Hematopoietic multipotent progenitor cell (in vitro differentiated cells): ENCODE data around the gene GIGYF2. TPM values are rescaled to one million over a fixed set of nuclear protein-coding genes. Genes with fewer than 3 reads are reported as not detected.
A peak's percentile ranks its signal among the peaks of the same experiment; 100 is the strongest.
"Not testable (repeated sequence)": the region's sequence is repeated elsewhere in the genome, so short reads cannot be mapped to it uniquely, and the experiment has no call there.

Source experiments
- DNase-seq, 3 donors: peaks; one replicate each; pipeline ENCODE4 v3.0.0-alpha.2; 2011 to 2015; ENCODE audit warnings: low read depth in 2 of 3, low spot score in 2 of 3
- total RNA-seq: library from RNA; depleted of rRNA; stranded (reverse); fragments of >200 nt; gene quantifications from one replicate; pipeline ENCODE4 v1.2.3, GENCODE V29; 2012

The GIGYF2 gene, protein sequence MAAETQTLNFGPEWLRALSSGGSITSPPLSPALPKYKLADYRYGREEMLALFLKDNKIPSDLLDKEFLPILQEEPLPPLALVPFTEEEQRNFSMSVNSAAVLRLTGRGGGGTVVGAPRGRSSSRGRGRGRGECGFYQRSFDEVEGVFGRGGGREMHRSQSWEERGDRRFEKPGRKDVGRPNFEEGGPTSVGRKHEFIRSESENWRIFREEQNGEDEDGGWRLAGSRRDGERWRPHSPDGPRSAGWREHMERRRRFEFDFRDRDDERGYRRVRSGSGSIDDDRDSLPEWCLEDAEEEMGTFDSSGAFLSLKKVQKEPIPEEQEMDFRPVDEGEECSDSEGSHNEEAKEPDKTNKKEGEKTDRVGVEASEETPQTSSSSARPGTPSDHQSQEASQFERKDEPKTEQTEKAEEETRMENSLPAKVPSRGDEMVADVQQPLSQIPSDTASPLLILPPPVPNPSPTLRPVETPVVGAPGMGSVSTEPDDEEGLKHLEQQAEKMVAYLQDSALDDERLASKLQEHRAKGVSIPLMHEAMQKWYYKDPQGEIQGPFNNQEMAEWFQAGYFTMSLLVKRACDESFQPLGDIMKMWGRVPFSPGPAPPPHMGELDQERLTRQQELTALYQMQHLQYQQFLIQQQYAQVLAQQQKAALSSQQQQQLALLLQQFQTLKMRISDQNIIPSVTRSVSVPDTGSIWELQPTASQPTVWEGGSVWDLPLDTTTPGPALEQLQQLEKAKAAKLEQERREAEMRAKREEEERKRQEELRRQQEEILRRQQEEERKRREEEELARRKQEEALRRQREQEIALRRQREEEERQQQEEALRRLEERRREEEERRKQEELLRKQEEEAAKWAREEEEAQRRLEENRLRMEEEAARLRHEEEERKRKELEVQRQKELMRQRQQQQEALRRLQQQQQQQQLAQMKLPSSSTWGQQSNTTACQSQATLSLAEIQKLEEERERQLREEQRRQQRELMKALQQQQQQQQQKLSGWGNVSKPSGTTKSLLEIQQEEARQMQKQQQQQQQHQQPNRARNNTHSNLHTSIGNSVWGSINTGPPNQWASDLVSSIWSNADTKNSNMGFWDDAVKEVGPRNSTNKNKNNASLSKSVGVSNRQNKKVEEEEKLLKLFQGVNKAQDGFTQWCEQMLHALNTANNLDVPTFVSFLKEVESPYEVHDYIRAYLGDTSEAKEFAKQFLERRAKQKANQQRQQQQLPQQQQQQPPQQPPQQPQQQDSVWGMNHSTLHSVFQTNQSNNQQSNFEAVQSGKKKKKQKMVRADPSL (N-terminal part only)
- 60.6 TPM for total RNA-seq

- peak; percentile 78 to 93 (median 93) for DNase-seq
Measured at GRCh38 chr2:232697059-232697806, at the start of gene GIGYF2. Gene GIGYF2 (plus strand): TSS chr2:232697331. CDS start chr2:232735198, 37,867 bp downstream.

DNA sequence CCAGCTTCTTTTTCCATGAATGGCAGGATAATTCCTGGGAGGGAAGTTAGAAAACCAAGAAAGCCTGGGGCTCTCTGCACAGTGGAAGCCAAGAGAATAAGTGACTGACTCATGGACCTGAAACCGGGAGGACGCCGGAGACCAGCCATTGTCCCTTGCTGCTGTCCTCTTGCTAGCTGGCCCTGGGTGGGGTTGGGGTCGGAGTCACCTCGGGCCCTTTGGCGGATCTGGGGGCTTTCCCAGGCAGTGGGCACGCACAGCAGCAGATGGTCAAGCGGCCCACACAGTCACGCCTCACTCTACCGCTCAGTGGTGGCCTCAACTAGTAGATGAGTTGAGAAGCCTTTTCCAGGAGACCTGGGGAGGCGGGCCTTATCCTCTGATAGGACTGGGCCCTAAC is 48.1 kb upstream of the GIGYF2 start:
- DNase-seq = no peak

DNA sequence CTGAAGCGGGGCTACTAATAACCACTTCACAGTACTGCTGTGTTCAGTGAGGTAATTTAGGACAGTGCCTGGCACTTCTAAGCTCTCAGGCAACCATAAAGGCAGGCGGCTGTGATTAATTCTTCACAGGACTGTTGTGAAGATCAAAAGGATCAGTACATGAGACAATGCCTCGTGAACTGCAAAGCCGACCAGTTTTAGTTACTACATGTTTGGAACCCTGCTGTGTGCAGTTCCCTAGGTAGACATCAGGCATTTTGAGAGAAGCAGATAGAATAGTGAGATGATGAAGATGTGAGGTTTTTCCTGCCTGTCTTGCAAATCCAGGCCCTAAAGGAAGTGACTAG is 44.7 kb upstream of the GIGYF2 start:
- DNase-seq = no peak

GRCh38 chr2:232653441-232653840 is 43.7 kb upstream of the GIGYF2 start:
- DNase-seq = no peak

GRCh38 chr2:232655392-232655791 is 41.7 kb upstream of the GIGYF2 start:
- DNase-seq = no peak

- DNase-seq = peak in 1 of 3 donors; percentile 18
Measured at GRCh38 chr2:232658217-232658785, 38.8 kb upstream of the GIGYF2 start.

DNA sequence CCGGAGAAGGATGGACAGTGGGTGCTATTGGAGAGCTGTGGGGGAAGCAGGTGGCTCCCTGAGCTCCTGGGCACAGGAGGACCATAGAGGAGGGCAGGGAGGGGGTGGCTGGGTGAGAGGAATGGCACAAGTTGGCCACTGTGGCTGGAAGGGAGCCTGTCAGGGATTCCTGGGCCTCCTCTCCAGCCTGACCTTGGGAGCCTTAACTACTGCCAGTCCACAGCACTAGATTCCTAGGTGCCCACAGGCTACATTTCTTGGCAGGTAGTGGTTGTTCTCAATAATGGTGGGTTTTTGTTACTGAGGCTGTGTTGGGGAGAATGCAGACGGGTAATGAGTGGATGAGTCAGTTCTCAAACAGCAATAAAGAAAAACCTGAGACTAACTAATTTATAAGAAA is 37.8 kb upstream of the GIGYF2 start:
- no peak for DNase-seq

DNA sequence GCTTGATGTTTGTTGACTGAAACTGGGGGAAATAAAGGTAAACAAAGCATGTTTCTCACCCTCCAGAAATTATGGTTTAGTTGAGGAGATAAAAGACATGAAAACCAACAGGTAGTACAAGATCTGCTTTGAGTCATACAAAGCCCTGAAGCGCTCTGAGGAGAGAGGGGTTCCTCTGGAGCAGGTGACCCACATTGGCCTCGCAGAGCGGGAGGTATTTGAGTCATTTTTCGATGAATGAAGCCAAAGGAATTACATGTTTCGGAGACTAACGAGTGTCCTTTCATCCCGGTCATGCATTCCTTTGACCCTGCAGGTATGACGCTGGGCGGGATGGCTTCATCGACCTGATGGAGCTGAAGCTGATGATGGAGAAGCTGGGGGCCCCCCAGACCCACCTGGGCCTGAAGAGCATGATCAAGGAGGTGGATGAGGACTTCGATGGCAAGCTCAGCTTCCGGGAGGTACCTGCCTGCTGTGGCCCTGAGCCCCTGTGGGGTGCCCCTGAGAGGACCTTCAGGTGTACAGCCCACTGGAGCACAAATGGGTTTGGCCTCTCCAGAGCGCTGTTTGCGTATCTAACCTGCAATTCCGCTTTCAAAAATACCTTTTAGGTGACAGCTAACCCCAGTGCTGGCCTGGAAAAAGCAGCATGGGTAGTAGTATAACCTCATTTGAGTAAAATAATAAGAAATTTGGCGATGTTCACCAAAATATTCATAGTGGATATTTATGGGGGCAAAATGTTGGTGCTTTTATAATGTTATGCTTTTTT is 34.5 kb upstream of the GIGYF2 start:
- DNase-seq = no peak

DNA sequence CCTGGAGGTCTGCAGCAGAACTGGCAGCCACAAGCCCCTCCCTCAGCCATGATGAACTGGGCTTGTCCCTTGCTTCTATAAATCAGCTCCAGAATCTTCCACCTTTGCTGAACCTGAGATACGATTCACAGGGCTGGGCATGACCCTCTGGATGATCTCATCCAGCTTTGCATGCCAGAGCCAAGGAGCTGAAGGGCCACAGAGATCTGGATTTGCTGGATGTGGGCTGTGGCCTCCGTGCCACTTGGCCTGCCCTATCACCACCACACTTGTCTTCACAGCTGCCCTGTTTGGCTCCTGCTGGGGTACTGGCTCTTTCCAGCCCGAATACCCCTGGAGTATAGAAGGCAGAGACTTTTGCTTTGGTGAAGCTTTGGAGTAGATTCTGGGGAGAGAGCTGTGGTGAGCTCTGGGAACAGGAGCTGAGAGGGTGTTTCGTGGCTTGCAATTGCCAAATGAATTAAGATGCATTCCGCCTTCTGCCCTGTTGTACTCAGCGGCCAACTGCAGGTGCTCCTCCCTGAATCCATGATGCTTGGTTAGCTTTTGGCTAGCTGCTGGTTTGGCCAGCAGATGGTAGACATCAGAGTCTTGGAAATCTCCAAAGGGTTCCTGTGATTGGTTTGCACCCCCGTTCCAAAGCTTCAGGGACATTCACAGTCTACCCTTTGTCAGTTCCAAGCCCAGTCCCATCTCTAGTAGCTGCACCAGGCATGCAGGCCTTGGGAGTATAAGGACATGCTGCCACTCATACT is 30.9 kb upstream of the GIGYF2 start:
- DNase-seq = no peak

DNA sequence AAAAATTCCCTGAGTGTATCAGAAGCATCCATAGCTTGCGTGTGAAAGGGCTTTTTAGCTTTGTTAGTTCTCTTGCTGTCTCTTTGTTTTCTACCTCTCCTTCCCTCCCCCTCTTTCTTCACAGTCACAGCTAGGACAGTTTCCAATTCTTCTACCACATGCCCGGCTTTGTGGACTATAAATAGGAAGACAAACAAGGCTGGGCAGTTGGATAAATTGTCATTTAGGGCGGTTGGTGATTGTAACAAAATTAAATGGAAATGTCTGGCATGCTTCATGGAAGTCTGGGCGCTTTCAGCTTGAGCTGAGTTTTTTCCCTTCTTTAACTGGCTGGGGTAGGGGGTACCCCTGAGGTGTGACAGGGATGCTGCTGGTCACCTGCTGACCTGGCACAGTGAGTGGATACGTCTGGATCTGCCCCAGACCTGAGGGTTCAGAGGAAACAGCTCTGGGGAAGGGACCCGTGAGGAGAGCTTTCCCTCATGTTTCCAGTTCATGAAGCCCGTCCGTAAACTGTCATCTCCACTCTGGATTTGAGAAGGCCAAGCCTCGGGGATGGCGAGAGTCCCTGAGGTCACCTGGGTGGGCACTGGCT is 29.0 kb upstream of the GIGYF2 start:
- no peak for DNase-seq

DNA sequence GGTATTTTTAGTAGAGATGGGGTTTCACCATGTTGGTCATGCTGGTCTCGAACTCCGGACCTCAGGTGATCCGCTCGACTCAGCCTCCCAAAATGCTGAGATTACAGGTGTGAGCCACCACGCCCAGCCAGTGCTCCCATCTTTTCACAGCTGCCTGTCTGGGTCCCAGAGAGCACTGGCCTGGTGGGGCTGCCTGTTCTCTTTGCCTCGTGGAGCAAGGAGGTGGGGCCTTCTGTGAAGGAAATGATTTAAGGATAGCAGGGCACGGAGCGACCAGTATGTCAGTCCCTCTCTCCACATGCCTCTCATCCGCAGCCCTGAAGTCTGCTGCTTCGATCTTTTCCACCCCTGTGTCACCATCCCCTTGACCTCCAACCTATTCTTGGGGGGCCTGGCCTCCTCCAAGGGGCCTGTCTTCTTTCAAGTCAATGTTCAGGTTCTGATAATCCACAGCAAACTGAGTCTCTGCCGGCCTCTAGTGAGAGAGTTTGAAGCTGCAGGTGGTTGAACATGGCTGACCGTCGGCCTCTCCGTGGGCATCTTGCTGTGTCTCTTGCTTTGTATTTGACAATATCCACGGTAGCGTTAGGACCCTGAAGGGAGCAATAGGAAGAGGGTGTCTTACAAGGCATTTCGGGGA is 28.2 kb upstream of the GIGYF2 start:
- peak in 2 of 3 donors; percentile 16 to 35 for DNase-seq

DNA sequence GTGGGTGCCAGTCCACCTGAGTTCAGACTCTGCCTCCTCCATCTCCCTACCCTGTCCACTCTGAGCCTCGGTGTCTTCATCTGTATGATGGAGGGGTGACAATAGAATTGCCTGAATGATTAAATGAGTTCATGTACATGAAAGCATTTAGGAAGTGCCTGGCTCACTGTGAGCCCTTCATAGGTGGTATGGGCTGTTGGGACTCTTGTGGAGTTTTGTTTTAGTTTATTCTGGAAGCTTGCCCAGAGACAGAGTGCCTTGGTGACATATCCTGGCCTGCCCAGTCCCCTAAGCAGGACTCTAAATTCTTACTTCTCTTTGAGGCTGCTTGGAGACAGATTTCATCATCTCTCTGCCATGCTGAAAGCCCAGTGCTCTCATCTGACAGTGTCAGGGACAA is 24.5 kb upstream of the GIGYF2 start:
- no peak for DNase-seq

DNA sequence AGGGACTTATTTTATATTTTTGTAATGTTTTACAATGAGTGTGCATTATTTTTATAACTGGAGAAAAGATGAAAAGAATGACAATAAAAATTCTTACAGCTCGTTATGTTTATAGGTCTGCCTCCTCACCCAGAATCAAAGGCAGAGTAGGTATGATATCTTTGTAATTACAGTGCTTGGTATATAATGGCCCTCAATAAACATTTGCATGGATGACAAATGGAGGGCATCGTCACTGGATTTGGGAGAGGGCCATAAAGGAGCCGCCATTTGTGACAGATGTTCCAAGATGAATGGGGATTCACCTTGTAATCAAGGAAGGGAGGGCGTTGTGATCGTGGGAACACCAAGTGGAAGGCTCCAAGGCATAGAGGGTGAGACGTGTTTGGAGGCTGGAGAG is 22.6 kb upstream of the GIGYF2 start:
- DNase-seq = no peak

- no peak for DNase-seq
Measured at GRCh38 chr2:232675381-232675780, 21.8 kb upstream of the GIGYF2 start.

GRCh38 chr2:232680006-232680405 is 17.1 kb upstream of the GIGYF2 start:
- no peak for DNase-seq

DNA sequence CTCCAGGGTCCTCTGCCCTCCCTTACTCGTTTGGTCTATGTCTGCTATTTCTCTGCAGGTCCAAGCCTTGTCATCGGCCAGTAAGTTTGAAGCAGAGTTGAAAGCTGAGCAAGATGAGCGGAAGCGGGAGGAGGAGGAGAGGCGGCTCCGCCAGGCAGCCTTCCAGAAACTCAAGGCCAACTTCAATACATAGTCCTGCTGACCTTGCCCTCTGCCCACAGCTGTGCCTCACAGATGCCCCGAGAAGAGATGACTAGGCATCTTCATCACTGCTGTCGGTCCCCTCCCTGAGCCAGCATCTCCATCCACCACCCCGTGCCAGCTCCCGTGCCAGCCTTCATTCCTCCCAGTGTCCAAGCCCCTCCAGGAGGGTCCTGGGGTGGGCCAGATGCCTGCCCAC is 15.6 kb upstream of the GIGYF2 start:
- no peak for DNase-seq

DNA sequence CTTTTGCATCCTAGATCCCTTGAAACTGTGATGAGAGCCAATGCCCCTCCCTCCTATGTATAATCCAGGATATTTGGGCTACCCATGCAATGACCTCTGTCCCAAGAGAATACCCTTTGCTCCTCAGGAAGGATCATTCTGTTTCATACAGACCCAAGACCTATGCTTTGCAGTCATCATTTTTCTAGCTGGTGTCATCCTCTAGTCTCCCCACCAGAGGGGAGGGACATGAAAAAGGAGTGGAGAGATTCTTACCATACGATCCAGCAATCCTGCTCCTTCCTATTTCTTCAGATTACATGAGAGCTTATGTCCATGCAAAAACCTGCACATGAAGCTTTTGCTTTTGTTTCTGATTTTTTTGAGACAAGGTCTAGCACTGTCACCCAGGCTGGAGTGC is 13.8 kb upstream of the GIGYF2 start:
- no peak for DNase-seq

- not testable (repeated sequence) for DNase-seq
Measured at GRCh38 chr2:232685391-232685790, 11.7 kb upstream of the GIGYF2 start.
